ENCODE data around the gene MLXIP. TPM values are rescaled to one million over a fixed set of nuclear protein-coding genes. Genes with fewer than 3 reads are reported as not detected.
"Not testable (repeated sequence)": the region's sequence is repeated elsewhere in the genome, so short reads cannot be mapped to it uniquely, and the experiment has no call there.

MLXIP gene
- polyA plus RNA-seq, 1 experiment: 4.8 TPM

DNA sequence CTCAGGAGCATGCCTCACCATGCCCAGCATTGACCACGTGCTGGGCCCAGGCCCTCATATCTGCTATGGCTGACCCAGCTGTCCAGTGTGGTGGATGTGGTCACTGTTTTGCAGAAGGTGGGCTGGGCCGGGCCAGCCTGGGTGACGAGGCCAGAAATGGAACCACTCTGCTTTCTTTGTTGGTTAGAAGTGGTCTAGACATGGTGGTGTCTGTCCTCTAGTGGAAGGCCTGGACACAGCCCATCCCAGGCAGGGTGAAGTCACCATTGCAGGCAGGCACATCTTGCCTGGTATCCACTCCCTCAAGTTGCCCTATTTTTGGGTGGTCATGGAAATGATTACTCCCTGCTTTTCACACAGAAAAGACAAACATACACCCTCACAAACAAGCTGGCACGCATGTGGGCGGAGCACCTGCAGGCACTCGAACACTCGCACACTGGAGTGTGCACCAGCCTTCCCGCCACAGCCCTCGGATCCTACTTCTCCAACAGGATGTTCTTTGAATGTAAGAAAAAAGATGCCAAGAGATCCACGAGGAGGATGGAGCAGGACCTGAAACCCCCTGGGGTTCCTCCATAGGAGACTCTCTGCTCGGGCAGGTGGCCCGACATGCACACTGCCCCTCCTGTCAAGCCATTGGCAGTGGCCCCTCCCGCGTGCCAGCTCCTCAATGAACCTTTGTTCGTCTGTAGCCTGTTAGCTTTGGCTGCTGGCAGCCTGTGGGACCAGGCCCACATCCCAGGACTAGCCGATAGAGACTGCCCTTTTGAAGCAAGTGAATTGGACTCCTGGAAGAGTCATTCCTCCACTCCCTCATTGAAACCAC lies 38.4 kb downstream of the MLXIP start:
- Histone ChIP-seq H3K4me3 (ENCODE audit: low read depth, low read length) (no peak overlapping the region), H3K36me3 (ENCODE audit: control insufficient read depth, insufficient read depth, low read length) (no peaks in the 10 kb centered on the region), H3K27me3 (ENCODE audit: control insufficient read depth, insufficient read depth, low read length) (no peaks in the 10 kb centered on the region)
- DNase-seq (ENCODE audit: low read depth): no peak
- POLR2A ChIA-PET: no interaction called here
- CTCF ChIA-PET: interaction anchor here (0.8 to 16.2 kb wide), 6 partner anchors 10 to 64 kb away, joined by 3 to 207 read pairs (median 4); no protein-coding TSS in a partner anchor
- TF ChIP-seq, protein P1, sequence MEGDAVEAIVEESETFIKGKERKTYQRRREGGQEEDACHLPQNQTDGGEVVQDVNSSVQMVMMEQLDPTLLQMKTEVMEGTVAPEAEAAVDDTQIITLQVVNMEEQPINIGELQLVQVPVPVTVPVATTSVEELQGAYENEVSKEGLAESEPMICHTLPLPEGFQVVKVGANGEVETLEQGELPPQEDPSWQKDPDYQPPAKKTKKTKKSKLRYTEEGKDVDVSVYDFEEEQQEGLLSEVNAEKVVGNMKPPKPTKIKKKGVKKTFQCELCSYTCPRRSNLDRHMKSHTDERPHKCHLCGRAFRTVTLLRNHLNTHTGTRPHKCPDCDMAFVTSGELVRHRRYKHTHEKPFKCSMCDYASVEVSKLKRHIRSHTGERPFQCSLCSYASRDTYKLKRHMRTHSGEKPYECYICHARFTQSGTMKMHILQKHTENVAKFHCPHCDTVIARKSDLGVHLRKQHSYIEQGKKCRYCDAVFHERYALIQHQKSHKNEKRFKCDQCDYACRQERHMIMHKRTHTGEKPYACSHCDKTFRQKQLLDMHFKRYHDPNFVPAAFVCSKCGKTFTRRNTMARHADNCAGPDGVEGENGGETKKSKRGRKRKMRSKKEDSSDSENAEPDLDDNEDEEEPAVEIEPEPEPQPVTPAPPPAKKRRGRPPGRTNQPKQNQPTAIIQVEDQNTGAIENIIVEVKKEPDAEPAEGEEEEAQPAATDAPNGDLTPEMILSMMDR (IDR thresholded peaks at IDR 0.05; ENCODE audit: insufficient read depth, low read depth, low read length): no peak

DNA sequence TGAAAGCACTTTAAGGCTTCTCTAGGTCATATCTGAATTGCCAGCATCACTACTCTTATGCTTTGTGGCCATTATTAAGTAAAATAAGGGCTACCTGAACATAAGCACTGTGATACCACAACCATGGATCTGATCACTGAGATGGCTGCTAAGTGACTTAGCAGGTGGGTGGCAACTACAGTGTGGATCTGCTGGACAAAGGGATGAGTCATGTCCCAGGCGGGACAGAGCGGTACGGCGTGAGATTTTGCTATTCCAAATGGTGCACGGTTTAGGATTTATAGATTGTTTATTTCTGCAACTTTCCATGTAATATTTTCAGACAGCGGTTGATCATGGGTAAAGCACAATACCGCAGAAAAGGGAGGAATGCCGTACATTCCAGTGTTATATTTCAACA lies 39.4 kb downstream of the MLXIP start:
- Histone ChIP-seq H3K4me3 (ENCODE audit: low read depth, low read length) (no peak overlapping the region), H3K36me3 (ENCODE audit: control insufficient read depth, insufficient read depth, low read length) (no peaks in the 10 kb centered on the region; the same call in 1 of the 2 replicates), H3K27me3 (ENCODE audit: control insufficient read depth, insufficient read depth, low read length) (no peaks in the 10 kb centered on the region)
- TF ChIP-seq, protein P1 (IDR thresholded peaks at IDR 0.05; ENCODE audit: insufficient read depth, low read depth, low read length): no peak
- POLR2A ChIA-PET: no interaction called here
- CTCF ChIA-PET: interaction anchor here (1.0 to 16.2 kb wide), 2 partner anchors 28 to 65 kb away, joined by 3 to 207 read pairs; no protein-coding TSS in a partner anchor
- DNase-seq (ENCODE audit: low read depth): no peak

DNA sequence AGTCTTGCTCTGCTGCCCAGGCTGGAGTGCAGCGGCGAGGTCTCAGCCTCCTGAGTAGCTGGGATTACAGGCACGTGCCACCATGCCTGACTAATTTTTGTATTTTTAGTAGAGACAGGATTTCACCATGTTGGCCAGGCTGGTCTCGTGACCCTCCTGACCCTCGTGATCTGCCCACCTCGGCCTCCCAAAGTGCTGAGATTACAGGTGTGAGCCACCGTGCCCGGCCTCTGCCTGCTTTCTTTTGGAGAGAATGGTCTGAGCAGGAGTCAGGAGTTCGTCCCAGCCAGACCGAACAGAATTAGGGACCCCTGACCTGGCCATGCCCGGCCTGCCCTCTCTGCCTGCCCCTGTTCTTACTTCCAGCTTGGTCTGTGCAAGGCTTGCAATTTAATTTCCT lies 42.8 kb downstream of the MLXIP start:
- DNase-seq (ENCODE audit: low read depth); H3K36me3 ChIP-seq (ENCODE audit: control insufficient read depth, insufficient read depth, low read length); H3K27me3 ChIP-seq (ENCODE audit: control insufficient read depth, insufficient read depth, low read length); POLR2A ChIA-PET; H3K4me3 ChIP-seq (ENCODE audit: low read depth, low read length): not testable (repeated sequence)
- CTCF ChIA-PET: interaction anchor here (2.4 to 16.2 kb wide), 6 partner anchors 10 to 69 kb away, joined by 9 to 207 read pairs (median 26); partner anchors contain the start of gene MLXIP

DNA sequence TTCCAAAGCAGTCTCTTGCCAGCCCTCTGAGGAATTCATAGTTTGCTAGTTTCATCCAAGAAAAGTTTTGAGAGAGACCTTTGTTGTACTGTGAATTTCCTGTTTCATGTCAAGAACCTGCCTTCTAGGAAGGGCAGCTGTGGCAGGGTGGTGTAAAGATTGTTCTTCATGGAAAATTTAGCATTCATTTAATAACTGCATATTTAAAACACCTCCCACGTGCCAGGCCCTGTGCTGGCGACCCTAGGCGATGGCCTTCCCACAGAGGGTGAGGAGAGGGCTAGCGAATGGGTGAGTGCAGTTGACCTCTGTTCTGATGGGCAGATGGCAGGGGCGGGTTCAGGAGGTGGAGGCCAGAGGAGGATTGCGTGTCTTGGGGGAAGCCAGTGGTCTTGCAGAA lies 43.2 kb downstream of the MLXIP start:
- ChIA-PET POLR2A (no interaction called here), CTCF (interaction anchor here (2.2 to 16.2 kb wide), 9 partner anchors 10 to 69 kb away, joined by 9 to 207 read pairs (median 21); partner anchors contain the start of gene MLXIP)
- TF ChIP-seq, protein P1 (IDR thresholded peaks at IDR 0.05; ENCODE audit: insufficient read depth, low read depth, low read length): no peak
- H3K27me3 ChIP-seq (ENCODE audit: control insufficient read depth, insufficient read depth, low read length): no peaks in the 10 kb centered on the region
- no peak overlapping the region for H3K4me3 ChIP-seq (ENCODE audit: low read depth, low read length)
- H3K36me3 ChIP-seq (ENCODE audit: control insufficient read depth, insufficient read depth, low read length): no peaks in the 10 kb centered on the region; the same call in none of the 2 replicates
- no peak for DNase-seq (ENCODE audit: low read depth)

DNA sequence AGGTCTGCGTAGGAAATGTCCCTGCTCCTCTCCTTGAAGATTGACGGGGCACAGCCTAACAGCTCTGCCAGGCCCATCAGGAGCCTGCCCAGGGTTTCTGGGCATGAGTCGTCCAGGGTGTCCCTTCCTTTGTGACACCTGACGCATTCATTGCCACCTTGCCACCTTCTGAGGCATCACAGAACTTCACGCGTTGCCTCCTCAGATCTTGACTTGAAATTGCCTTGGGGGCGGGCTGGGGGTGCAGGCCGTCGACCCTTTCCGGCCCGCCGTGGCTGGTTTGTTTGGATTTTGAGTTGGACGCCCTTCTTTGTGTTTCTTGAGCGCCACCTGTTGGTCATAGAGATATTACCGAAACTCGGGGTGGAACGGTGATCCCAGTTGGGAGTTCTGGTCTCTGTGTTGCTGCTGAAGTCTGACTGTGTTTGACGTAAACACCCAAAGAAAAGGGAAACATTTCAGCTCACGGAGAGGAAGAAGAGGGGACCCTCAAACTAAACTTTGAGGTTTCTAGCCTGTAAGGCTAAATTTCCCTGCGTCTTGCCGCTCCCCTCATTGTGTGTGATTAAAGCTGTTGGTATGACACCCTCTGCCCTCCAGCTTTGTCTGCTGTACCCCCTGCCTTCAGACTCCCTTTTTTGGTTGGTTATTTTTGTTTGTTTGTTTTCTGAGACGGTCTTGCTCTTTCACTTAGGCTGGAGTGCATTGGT lies 44.6 kb downstream of the MLXIP start:
- DNase-seq (ENCODE audit: low read depth): no peak
- Histone ChIP-seq H3K4me3 (ENCODE audit: low read depth, low read length) (no peak overlapping the region), H3K27me3 (ENCODE audit: control insufficient read depth, insufficient read depth, low read length) (no peaks in the 10 kb centered on the region), H3K36me3 (ENCODE audit: control insufficient read depth, insufficient read depth, low read length) (peaks cover 2% of the 10 kb centered on the region)
- TF ChIP-seq, protein P1 (IDR thresholded peaks at IDR 0.05; ENCODE audit: insufficient read depth, low read depth, low read length): peak; percentile 71
- CTCF ChIA-PET: interaction anchor here (0.7 to 16.2 kb wide), 32 partner anchors 8 to 329 kb away, joined by 3 to 207 read pairs (median 6); partner anchors contain the start of gene MLXIP
- POLR2A ChIA-PET: no interaction called here
